SU-DHL-6 (cell line): ENCODE data around the gene PIPOX.

Experiments used
- H2AFZ ChIP-seq: fragments of 200-600 bp; sonication (generic); 2 replicates; pipeline ENCODE4 v1.6.1; 2014; ENCODE audit warnings: low read depth, mild to moderate bottlenecking, moderate library complexity, mixed read lengths, antibody characterized with exemption, low read length; ENCODE audit not compliant: severe bottlenecking
- H3F3A ChIP-seq: fragments of 200-600 bp; shearing (Covaris generic); 2 replicates; pipeline ENCODE4 v1.6.0; 2016; ENCODE audit warnings: antibody characterized with exemption, mild to moderate bottlenecking; ENCODE audit not compliant: insufficient read depth
- H3K27ac ChIP-seq: fragments of 200-600 bp; sonication (generic); 2 replicates; pipeline ENCODE4 v1.5.1; 2016; ENCODE audit warnings: low read depth, mild to moderate bottlenecking, low read length, moderate library complexity, mixed read lengths
- H3K27me3 ChIP-seq: fragments of 200-600 bp; sonication (generic), shearing (Covaris generic); 2 replicates; pipeline ENCODE4 v1.6.0; 2014; ENCODE audit warnings: mild to moderate bottlenecking, low read length
- H3K36me3 ChIP-seq: fragments of 200-600 bp; sonication (generic); 2 replicates; pipeline ENCODE4 v1.6.1; 2014; ENCODE audit warnings: mild to moderate bottlenecking, low read length, mixed read lengths
- H3K4me2 ChIP-seq: fragments of 300-600, 200-600 bp; shearing (Covaris generic), sonication (generic); 2 replicates; pipeline ENCODE4 v1.6.0; 2014; ENCODE audit warnings: low read length, low read depth, mild to moderate bottlenecking; ENCODE audit not compliant: poor library complexity, severe bottlenecking
- H3K4me3 ChIP-seq: fragments of 200-600 bp; sonication (generic); 2 replicates; pipeline ENCODE4 v1.5.1; 2014; ENCODE audit warnings: antibody characterized with exemption, low read length, mild to moderate bottlenecking, mixed read lengths; ENCODE audit not compliant: insufficient read depth, poor library complexity, severe bottlenecking
- H3K79me2 ChIP-seq: fragments of 200-600 bp; sonication (generic); 2 replicates; pipeline ENCODE4 v1.6.1; 2014; ENCODE audit warnings: mild to moderate bottlenecking, low read length, moderate library complexity; ENCODE audit not compliant: insufficient read depth
- H3K9ac ChIP-seq: fragments of 200-600 bp; sonication (generic); 2 replicates; pipeline ENCODE4 v1.7.0; 2014; ENCODE audit warnings: mild to moderate bottlenecking, low read length
- H3K9me2 ChIP-seq: fragments of 200-600 bp; sonication (generic); replicated peaks from 2 replicates; pipeline ENCODE4 v1.6.1; 2014; ENCODE audit warnings: low read length; ENCODE audit not compliant: insufficient read depth
- H3K9me3 ChIP-seq: fragments of 200-600 bp; sonication (generic); 2 replicates; pipeline ENCODE4 v1.6.1; 2014; ENCODE audit warnings: low read length, mixed read lengths; ENCODE audit not compliant: insufficient read depth
- H4K20me1 ChIP-seq: fragments of 200-600 bp; sonication (generic); 2 replicates; pipeline ENCODE4 v1.6.1; 2014; ENCODE audit warnings: low read depth, mild to moderate bottlenecking, antibody characterized with exemption, low read length, moderate library complexity, mixed read lengths
- EZH2phosphoT487 ChIP-seq: fragments of 200-600 bp; sonication (generic), shearing (Covaris generic); conservative IDR thresholded peaks from 2 replicates; pipeline ENCODE4 v1.6.1; 2018; ENCODE audit warnings: mild to moderate bottlenecking, antibody characterized with exemption, low read length, moderate library complexity, mixed read lengths
- TF ChIP-seq, protein P1 (sequence below): fragments of 200-600 bp; sonication (generic); IDR thresholded peaks from one replicate; pipeline ENCODE4 v1.5.1; 2017; ENCODE audit warnings: antibody characterized with exemption, mild to moderate bottlenecking, low read length, moderate library complexity; ENCODE audit not compliant: insufficient read depth, poor library complexity, severe bottlenecking

PIPOX gene

GRCh38 chr17:29008591-29008990 lies 34.4 kb upstream of the PIPOX start:
- Histone ChIP-seq H3K79me2 (no peaks in the 10 kb centered on the region), H3K9ac (no peak overlapping the region), H3K27me3 (no peaks in the 10 kb centered on the region), H3F3A (no peaks in the 10 kb centered on the region), H3K4me3 (no peak overlapping the region), H3K4me2 (no peak overlapping the region), H3K27ac (no peak overlapping the region), H4K20me1 (no peaks in the 10 kb centered on the region), H3K9me3 (no peaks in the 10 kb centered on the region), H2AFZ (no peak overlapping the region), H3K36me3 (no peaks in the 10 kb centered on the region), H3K9me2 (no peaks in the 10 kb centered on the region)
- no peak for TF ChIP-seq EZH2phosphoT487
- TF ChIP-seq, protein P1, sequence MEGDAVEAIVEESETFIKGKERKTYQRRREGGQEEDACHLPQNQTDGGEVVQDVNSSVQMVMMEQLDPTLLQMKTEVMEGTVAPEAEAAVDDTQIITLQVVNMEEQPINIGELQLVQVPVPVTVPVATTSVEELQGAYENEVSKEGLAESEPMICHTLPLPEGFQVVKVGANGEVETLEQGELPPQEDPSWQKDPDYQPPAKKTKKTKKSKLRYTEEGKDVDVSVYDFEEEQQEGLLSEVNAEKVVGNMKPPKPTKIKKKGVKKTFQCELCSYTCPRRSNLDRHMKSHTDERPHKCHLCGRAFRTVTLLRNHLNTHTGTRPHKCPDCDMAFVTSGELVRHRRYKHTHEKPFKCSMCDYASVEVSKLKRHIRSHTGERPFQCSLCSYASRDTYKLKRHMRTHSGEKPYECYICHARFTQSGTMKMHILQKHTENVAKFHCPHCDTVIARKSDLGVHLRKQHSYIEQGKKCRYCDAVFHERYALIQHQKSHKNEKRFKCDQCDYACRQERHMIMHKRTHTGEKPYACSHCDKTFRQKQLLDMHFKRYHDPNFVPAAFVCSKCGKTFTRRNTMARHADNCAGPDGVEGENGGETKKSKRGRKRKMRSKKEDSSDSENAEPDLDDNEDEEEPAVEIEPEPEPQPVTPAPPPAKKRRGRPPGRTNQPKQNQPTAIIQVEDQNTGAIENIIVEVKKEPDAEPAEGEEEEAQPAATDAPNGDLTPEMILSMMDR, result no peak

- TF ChIP-seq, protein P1, result no peak
- TF ChIP-seq EZH2phosphoT487, result no peak
- no peaks in the 10 kb centered on the region for H3K79me2 ChIP-seq
Observed at GRCh38 chr17:29010129-29010528, 32.8 kb upstream of the PIPOX start.

DNA sequence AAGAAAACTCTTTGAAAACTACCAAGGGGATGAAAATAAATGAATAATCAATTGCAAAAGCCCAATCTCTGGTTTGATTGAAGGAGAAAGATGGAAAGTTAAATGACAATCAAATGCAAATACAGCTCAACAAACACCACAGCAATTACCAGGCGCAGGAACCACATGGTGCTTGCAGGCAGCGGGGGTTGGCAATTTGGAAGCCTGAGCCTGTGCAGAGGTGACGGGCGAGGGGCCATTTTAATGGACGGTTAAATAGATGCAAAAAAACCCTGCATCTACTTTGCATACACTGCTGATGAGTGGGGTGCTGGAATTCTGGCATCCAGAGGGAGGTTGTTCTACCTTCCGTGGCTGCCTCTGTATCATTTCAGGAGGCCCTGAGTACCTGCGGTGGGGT lies 32.4 kb upstream of the PIPOX start:
- Histone ChIP-seq H4K20me1 (no peaks in the 10 kb centered on the region), H3K4me2 (no peak overlapping the region), H3K9me3 (no peaks in the 10 kb centered on the region), H3K36me3 (no peaks in the 10 kb centered on the region), H3K27ac (no peak overlapping the region), H2AFZ (no peak overlapping the region), H3K9me2 (no peaks in the 10 kb centered on the region), H3K9ac (no peak overlapping the region), H3F3A (no peaks in the 10 kb centered on the region), H3K79me2 (no peaks in the 10 kb centered on the region), H3K27me3 (no peaks in the 10 kb centered on the region), H3K4me3 (no peak overlapping the region)
- no peak for TF ChIP-seq EZH2phosphoT487
- TF ChIP-seq, protein P1, result no peak

More at GRCh38 chr17:29010129-29010528, 32.8 kb upstream of the PIPOX start:
- Histone ChIP-seq H3K4me3 (no peak overlapping the region), H3K27me3 (no peaks in the 10 kb centered on the region), H3K9me3 (no peaks in the 10 kb centered on the region), H3K4me2 (no peak overlapping the region), H2AFZ (no peak overlapping the region), H4K20me1 (no peaks in the 10 kb centered on the region), H3K27ac (no peak overlapping the region), H3K9ac (no peak overlapping the region), H3K9me2 (no peaks in the 10 kb centered on the region), H3F3A (no peaks in the 10 kb centered on the region), H3K36me3 (no peaks in the 10 kb centered on the region)
